ENCODE measurements around the gene LAMTOR5.
"Not testable (repeated sequence)": the region's sequence is repeated elsewhere in the genome, so short reads cannot be mapped to it uniquely, and the experiment has no call there.

LAMTOR5 gene

DNA sequence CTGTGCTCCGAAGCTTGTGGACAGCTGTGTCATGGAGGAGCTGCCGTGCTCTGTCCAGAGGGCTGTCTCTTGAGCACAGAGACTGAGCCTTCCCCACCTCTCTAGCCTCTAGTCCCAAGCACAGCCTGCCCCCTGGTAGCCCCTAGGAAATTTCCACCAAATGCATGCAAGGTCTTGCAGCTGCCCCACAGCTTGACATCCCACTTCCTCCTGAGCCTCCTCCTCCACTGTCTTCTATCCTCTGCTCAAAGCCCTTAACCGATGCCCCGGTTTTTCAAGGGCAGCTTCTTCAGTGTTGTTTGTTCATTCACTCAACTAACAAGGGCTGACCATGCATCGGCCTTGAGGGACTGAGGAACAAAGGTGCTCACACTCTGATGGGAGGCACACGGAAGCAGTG lies 22.9 kb upstream of the LAMTOR5 start:
- DNase-seq (ENCODE audit: low read depth, low spot score) = no peak

GRCh38 chr1:110428946-110429345 lies 21.5 kb upstream of the LAMTOR5 start:
- H3K27ac ChIP-seq = no peak overlapping the region
- no peak for DNase-seq (ENCODE audit: low read depth, low spot score)

More for the DNA sequence above, 22.9 kb upstream of the LAMTOR5 start:
- no peak overlapping the region for H3K27ac ChIP-seq

- no peak for DNase-seq (ENCODE audit: low read depth, low spot score)
- no peak overlapping the region for H3K27ac ChIP-seq
Observed at GRCh38 chr1:110426854-110427253, 19.4 kb upstream of the LAMTOR5 start.

DNA sequence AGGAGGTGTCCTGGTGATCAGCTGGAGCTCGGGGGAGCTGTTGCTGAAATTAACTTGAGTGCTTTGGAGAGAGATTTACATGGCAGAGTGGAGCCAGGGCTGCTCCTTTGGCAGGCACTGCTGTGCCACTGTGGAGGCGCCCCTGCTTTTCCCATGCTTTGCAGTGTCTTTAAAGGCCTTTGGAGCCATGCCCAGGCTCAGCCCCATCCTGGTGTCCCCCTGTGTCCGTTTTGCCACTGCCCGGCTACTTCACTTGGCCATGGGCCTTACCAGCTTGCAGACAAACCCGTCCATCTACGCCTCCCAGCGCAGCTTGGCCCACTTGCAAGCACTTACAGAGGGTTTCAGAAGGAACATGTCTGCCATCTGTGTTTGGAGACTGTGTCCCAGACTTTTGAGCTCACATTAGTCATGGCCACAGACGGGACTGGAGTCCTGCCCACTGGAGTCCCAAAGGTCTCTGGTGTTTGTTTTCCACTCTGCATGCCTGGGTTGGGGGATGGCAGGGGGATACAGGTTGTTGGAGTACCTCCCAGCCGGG lies 18.2 kb upstream of the LAMTOR5 start:
- no peak for DNase-seq (ENCODE audit: low read depth, low spot score)
- no peak overlapping the region for H3K27ac ChIP-seq

- H3K27ac ChIP-seq = no peak overlapping the region
- DNase-seq (ENCODE audit: low read depth, low spot score) = no peak
Observed at GRCh38 chr1:110424699-110425611, 17.5 kb upstream of the LAMTOR5 start.

DNA sequence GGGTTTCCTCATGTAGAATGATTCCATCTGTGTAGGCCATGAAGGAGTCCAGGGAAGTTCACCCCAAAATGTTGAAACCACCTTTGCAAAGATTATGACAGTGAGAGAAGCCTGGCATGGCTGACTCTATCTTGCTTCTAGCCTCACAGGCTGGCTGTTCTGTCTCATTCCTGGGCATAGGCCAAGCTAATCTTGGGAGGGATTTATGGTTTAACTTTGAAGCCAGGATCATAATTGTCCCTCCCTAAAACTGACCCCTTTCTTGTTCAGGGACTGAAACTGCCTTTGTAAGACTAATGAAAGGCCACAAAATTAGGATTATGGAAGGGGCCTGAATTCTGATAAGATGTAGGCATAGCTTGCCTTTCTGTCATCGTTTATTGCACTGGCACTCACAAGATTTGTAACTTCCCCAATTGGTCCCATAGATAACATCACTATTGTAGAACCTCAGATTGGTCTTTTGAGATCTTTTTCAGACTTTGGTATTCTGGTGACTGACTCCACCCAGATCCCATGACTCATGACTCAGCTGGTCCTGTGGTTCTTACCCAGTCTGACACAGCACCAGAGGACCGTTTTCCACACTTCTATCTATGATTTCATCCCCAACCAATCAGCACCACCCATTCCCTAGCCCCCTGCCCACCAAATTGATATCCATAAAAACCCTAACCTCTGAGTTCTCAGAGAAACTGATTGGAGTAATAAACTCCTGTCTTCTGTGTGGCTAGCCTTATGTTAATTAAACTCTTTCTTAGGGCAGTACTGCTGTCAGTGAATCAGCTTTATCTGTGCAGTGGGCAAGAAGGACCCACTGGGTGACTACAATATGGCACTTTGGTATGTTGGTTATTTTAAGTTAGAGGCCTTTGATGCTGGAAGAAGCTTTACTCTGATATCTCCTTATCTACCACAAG lies 13.6 kb upstream of the LAMTOR5 start:
- no peak overlapping the region for H3K27ac ChIP-seq
- peak; percentile 6 for DNase-seq (ENCODE audit: low read depth, low spot score)

DNA sequence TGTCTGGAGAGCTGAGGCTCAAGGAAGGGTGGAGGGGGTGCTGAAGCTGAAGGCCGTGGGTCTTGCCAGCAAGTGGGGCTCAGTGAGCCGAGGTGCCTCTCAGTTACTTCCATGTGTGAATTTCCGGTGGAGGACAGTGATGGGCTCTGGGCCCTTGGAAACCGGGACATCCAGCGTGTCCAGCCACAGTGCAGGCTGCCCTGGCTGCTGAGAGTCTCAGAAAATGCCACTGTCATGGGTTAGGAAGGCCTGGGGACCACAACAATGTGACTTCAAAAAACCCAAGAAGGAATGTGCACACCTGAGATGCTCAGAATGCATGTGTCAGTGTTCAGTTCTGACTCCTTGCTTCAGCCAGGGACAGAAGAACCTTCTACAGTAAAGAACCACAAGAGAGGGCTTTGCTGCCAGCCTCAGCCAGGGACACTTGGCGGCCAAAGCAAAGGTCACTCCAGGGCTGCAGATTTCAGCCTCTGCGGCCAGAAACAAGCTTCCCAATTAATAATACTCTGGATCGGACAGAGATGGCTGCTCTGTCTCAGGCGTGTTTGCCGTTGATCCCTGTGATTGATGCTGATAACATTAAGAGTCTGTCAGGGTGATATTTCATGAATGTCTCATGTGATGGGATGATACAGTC lies 12.6 kb upstream of the LAMTOR5 start:
- H3K27ac ChIP-seq = no peak overlapping the region
- no peak for DNase-seq (ENCODE audit: low read depth, low spot score)

GRCh38 chr1:110418729-110419128 lies 11.2 kb upstream of the LAMTOR5 start:
- no peak for DNase-seq (ENCODE audit: low read depth, low spot score)
- no peak overlapping the region for H3K27ac ChIP-seq

DNA sequence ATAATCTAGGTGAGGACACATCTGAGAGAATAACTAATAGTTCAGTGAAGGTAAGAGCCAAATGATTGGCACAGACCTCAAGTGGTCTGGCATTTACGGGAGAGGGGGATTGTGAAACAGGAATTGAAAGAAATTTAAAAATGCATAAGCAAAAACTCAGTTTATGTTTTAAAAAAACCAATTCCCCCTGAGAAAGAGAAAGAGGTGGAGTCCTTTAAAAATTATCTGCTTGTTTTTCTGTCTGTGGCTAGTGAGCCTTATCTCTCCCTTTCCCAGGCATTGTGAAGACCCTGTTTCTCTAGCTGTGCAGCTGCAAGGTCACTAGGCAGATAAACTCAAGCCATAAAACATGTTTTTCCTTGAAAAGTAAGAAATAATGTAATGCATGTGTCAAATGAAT lies 5.6 kb upstream of the LAMTOR5 start:
- not testable (repeated sequence) for H3K27ac ChIP-seq; DNase-seq (ENCODE audit: low read depth, low spot score)

DNA sequence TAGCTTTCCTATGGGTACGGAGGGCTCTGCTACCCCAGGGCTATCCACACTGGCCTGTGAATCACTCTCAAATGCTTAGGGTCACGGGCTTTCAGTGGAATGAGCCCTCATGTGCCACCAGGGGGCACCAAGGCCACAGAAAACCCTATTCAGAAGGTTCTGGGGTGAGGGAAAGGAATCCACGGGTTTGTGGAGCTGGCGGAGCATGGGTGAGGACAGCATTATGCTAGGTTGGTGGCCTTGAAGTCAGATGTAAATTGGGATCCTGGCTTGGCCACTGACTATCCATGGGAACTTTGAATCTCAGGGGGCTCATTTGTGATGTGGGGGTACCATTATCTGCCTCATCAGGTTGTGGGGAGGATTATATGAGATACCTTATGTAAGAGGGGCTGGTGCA lies 5.1 kb upstream of the LAMTOR5 start:
- DNase-seq (ENCODE audit: low read depth, low spot score) = no peak
- H3K27ac ChIP-seq = no peak overlapping the region

DNA sequence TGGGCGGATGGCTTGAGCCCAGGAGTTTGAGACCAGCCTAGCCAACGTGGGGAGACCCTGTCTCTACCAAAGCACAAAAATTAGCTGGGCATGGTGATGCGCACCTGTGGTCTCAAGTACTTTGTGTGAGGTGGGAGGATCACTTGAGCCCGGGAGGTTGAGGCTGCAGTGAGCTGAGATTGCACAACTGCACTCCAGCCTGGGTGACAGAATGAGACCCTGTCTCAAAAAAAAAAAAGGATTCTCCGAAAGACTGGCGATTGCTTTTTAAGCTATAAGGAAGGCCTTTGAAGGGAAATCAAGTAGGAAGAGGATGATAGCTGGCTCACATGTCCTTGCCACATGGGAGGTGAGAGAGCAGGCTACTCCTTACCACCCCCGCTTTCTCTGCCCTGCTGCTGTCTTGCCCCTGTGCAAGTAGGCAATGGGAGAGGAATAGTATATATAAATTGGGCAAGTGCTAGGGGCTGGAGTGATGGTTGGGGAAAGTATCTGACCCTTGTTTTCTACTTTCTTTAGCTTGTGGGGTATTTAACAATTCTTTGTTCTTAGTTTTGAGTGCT lies 3.8 kb upstream of the LAMTOR5 start:
- no peak for DNase-seq (ENCODE audit: low read depth, low spot score)
- H3K27ac ChIP-seq = no peak overlapping the region

- no peak for DNase-seq (ENCODE audit: low read depth, low spot score)
- no peak overlapping the region for H3K27ac ChIP-seq
Observed at GRCh38 chr1:110409316-110409715, 1.8 kb upstream of the LAMTOR5 start.

GRCh38 chr1:110408488-110408887 lies 994 bp upstream of the LAMTOR5 start:
- no peak overlapping the region for H3K27ac ChIP-seq
- no peak for DNase-seq (ENCODE audit: low read depth, low spot score)

GRCh38 chr1:110406407-110406806 lies 1.1 kb downstream of the LAMTOR5 start:
- H3K27ac ChIP-seq; DNase-seq (ENCODE audit: low read depth, low spot score): not testable (repeated sequence)

- no peak overlapping the region for H3K27ac ChIP-seq
- no peak for DNase-seq (ENCODE audit: low read depth, low spot score)
Observed at GRCh38 chr1:110404401-110404800, 3.1 kb downstream of the LAMTOR5 start.

- DNase-seq (ENCODE audit: low read depth, low spot score) = no peak
- no peak overlapping the region for H3K27ac ChIP-seq
Observed at GRCh38 chr1:110403805-110404204, 3.7 kb downstream of the LAMTOR5 start.

DNA sequence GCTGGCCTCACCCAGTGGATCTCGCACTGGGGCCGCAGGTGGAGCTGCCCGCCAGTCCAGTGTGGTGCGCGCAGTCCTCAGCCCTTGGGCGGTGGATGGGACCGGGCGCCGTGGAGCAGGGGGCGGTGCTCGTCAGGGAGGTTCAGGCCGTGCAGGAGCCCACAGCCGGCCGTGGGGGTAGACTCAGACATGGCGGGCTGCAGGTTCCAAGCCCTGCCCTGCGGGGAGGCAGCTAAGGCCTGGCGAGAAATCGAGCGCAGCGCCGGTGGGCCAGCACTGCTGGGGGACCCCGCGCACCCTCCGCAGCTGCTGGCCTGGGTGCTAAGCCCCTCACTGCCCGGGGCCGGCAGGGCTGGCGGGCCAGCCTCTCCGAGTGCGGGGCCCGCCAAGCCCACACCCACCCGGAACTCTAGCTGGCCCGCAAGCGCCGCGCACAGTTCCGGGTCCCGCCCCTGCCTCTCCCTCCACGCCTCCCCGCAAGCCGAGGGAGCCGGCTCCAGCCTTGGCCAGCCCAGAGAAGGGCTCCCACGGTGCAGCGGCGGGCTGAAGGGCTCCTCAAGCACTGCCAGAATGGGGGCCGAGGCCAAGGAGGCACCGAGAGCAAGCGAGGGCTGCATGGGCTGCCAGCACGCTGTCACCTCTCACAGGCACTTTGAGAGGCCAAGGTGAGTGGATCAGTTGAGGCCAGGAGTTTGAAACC lies 11.1 kb downstream of the LAMTOR5 start:
- H3K27ac ChIP-seq; DNase-seq (ENCODE audit: low read depth, low spot score): not testable (repeated sequence)

DNA sequence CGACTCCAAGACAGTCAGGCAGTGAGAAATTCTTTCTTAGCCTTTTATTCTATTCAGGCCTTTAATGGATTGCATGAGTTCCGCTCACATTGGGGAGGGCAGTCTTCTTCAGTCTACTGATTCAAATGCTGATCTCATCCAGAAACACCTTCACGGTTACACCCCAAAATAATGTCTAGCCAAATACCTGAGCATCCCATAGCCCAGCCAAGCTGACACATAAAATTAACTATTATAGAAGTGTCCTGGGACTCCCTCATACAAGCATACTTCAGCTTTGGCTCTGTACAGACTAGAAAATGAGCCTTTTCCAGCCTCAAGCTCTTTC lies 13.0 kb downstream of the LAMTOR5 start:
- DNase-seq (ENCODE audit: low read depth, low spot score) = no peak
- H3K27ac ChIP-seq = peak overlapping the region; percentile 42

DNA sequence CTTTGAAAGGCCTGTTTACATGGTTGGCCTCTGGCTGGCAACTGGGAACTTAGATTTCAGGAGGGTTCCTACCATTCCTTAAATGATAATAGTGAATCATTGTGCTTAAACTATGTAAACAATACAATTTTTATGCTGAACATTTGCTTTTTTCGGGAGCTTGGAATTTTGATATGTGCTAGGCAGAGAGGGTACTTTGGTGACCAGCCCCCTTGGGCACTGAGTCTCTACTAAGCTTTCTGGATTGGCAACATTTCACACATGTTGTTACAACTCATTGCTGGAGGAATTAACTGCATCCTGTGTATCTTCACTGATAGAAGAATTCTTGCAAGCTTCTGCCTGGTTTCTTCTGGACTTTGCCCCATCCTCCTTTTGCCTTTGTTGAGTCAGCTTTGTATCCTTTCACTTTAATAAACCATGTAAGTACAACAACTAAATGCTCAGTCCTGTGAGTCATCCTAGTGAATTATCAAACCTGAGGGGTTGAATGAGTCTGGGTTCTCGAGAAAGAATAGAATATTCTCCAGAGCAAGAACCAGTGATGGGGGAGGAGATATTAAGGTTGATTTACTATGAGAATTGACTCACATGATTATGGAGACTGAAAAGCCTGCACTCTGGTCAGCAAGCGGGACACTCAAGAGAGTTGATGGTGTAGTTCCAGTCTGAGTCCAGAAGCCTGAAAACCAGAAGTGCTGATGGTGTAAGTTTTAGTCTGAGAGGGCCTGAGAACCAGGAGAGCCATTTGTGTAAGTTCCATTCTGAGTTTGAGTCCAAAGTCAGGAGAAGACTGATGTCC lies 13.6 kb downstream of the LAMTOR5 start:
- peak overlapping the region; percentile 42 for H3K27ac ChIP-seq
- peak; percentile 57 for DNase-seq (ENCODE audit: low read depth, low spot score)
